Kidney (tissue), 14 donors: ENCODE data around the gene CGN. TPM values are rescaled to one million over a fixed set of nuclear protein-coding genes. Genes with fewer than 3 reads are reported as not detected.

Experiments
- DNase-seq, 5 donors: peaks; one replicate each; pipeline ENCODE4 v3.0.0-alpha.2; 2013 to 2020
- FAIRE-seq: peaks from 2 replicates; lab custom pipeline; 2012; peaks lifted over from hg19 to GRCh38; lab: Jason Lieb, UNC
- H3K27ac ChIP-seq, 2 donors: one replicate each; pipeline ENCODE4 v1.7.0; 2013; ENCODE audit warnings: low read depth in 2 of 2, low read length in 2 of 2, inconsistent platforms in 1 of 2
- H3K27me3 ChIP-seq: one replicate; pipeline ENCODE4 v1.7.1; 2013; ENCODE audit warnings: low read length, inconsistent platforms; ENCODE audit not compliant: control insufficient read depth, insufficient read depth
- H3K36me3 ChIP-seq, 3 donors: one replicate each; pipeline versions ENCODE4 v1.7.0 to v1.7.1; 2013; ENCODE audit warnings: low read length in 3 of 3, control low read depth in 1 of 3, inconsistent platforms in 1 of 3; ENCODE audit not compliant: insufficient read depth in 3 of 3, control insufficient read depth in 2 of 3
- H3K4me1 ChIP-seq, 3 donors: one replicate each; pipeline versions ENCODE4 v1.7.0 to v1.7.1; 2013; ENCODE audit warnings: low read length in 3 of 3, inconsistent platforms in 1 of 3, low read depth in 1 of 3; ENCODE audit not compliant: control insufficient read depth in 2 of 3, insufficient read depth in 2 of 3
- H3K4me3 ChIP-seq, 3 donors: one replicate each; pipeline versions ENCODE4 v1.7.0 to v1.8.1; 2013; ENCODE audit warnings: low read length in 3 of 3, control low read depth in 1 of 3, inconsistent platforms in 1 of 3
- H3K9ac ChIP-seq, 3 donors: one replicate each; pipeline versions ENCODE4 v1.7.0 to v1.7.1; 2013; ENCODE audit warnings: low read length in 3 of 3, control low read depth in 1 of 3, inconsistent platforms in 1 of 3
- H3K9me3 ChIP-seq, 3 donors: one replicate each; pipeline versions ENCODE4 v1.7.0 to v1.7.1; 2013; ENCODE audit warnings: low read length in 3 of 3, control low read depth in 1 of 3, inconsistent platforms in 1 of 3; ENCODE audit not compliant: control insufficient read depth in 2 of 3, insufficient read depth in 1 of 3
- CTCF ChIP-seq: IDR thresholded peaks from 3 replicates; pipeline ENCODE4 v1.5.1; 2012; ENCODE audit warnings: mild to moderate bottlenecking, moderate library complexity, borderline replicate concordance; ENCODE audit not compliant: insufficient read depth; ENCODE audit errors: extremely low read depth
- intact Hi-C: fragments of 100-400 bp; cut with DNase I; formaldehyde crosslinking; loops from one replicate; pipeline ENCODE4 v1.11.1; 2022
- polyA plus RNA-seq: library from polyadenylated mRNA; stranded (reverse); fragments of 350-450 nt; fragmentation: Illumina TruSeq; extraction: RNeasy Lipid Tissue Mini Kit (QIAGEN cat#74804); gene quantifications from one replicate; pipeline ENCODE4 v1.2.3, GENCODE V29; 2014; ENCODE audit warnings: low read depth, low replicate concordance; ENCODE audit not compliant: insufficient read depth
- total RNA-seq: library from RNA; stranded (reverse); fragmentation: NEBNext Ultra II Directional; extraction: Animal tissue kit (Norgen Biotek cat#: 25700); gene quantifications from one replicate; pipeline ENCODE4 v1.2.1, GENCODE V29; 2021
- donor health status: control.
- donor health status: control.
- donor health status: control.
- donor health status: control.
- donor health status: control.
- donor health status: DM: yes; HTN: yes; CAD: no.
- donor health status: Normal renal cell carcinoma (clear cell type).

Gene CGN
- total and polyA plus RNA-seq, 2 donors from 2014 or later, result 24.0 to 41.6 TPM

- Histone ChIP-seq H3K27me3 (no peaks in the 10 kb centered on the region), H3K9ac (no peak overlapping the region), H3K4me3 (no peak overlapping the region), H3K9me3 (no peaks in the 10 kb centered on the region), H3K4me1 (peaks cover 0 to 13% (median 4%) of the 10 kb centered on the region in 3 donors), H3K27ac (no peak overlapping the region), H3K36me3 (peaks cover 0 to 21% (median 17%) of the 10 kb centered on the region in 3 donors)
- DNase-seq, result no peak
- no peak for FAIRE-seq
- TF ChIP-seq CTCF, result no peak
- intact Hi-C loops, result loop anchor here (10.0 kb wide), 1 partner anchor 198 kb away; no protein-coding TSS in a partner anchor
Observed at GRCh38 chr1:151536499-151536898, 25.3 kb downstream of the CGN start.

- no peak for FAIRE-seq
- Histone ChIP-seq H3K9me3 (no peaks in the 10 kb centered on the region), H3K4me1 (peaks cover 0 to 15% (median 4%) of the 10 kb centered on the region in 3 donors), H3K27me3 (no peaks in the 10 kb centered on the region), H3K9ac (no peak overlapping the region), H3K4me3 (no peak overlapping the region), H3K27ac (no peak overlapping the region), H3K36me3 (peaks cover 0 to 21% (median 17%) of the 10 kb centered on the region in 3 donors)
- TF ChIP-seq CTCF, result no peak
- DNase-seq, result no peak
- intact Hi-C loops, result loop anchor here (10.0 kb wide), 1 partner anchor 198 kb away; no protein-coding TSS in a partner anchor
Observed at GRCh38 chr1:151537112-151537511, 25.9 kb downstream of the CGN start.

GRCh38 chr1:151539321-151540020, 28.3 kb downstream of the CGN start:
- FAIRE-seq, result peak; percentile 66
- DNase-seq, result peak; percentile 77 to 96 (median 86)
- Histone ChIP-seq H3K9me3 (no peaks in the 10 kb centered on the region), H3K9ac (peak overlapping the region in 2 of 3 donors; percentile 7 to 96), H3K36me3 (peaks cover 0 to 21% (median 14%) of the 10 kb centered on the region in 3 donors), H3K4me3 (peak overlapping the region; percentile 18 to 86 (median 83)), H3K27me3 (no peaks in the 10 kb centered on the region), H3K4me1 (peaks cover 0 to 18% (median 4%) of the 10 kb centered on the region in 3 donors), H3K27ac (peak overlapping the region; percentile 97 to 98)
- intact Hi-C loops, result loop anchor here (10.0 kb wide), 1 partner anchor 195 kb away; no protein-coding TSS in a partner anchor
- TF ChIP-seq CTCF, result no peak
